GM06990 (cell line): ENCODE data around the gene OMA1.

Experiments used
- DNase-seq: peaks from one replicate; pipeline ENCODE4 v3.0.0-alpha.2; 2011; ENCODE audit not compliant: insufficient read length; ENCODE audit errors: extremely low read depth
- H3K27me3 ChIP-seq: replicated peaks from 2 replicates; pipeline ENCODE4 v1.6.0; 2011; ENCODE audit warnings: low read length; ENCODE audit not compliant: control insufficient read depth, insufficient read depth
- H3K36me3 ChIP-seq: 2 replicates; pipeline ENCODE4 v1.5.1; 2011; ENCODE audit warnings: low read length; ENCODE audit not compliant: control insufficient read depth, insufficient read depth
- H3K4me3 ChIP-seq: replicated peaks from 2 replicates; pipeline ENCODE4 v1.5.1; 2011; ENCODE audit warnings: low read depth, mild to moderate bottlenecking, control low read depth, low read length
- TF ChIP-seq, protein P1 (sequence below): IDR thresholded peaks from 2 replicates; pipeline ENCODE4 v1.5.1; 2011; ENCODE audit warnings: low read length, control low read depth, mild to moderate bottlenecking, inconsistent platforms; ENCODE audit not compliant: insufficient read depth, poor library complexity, severe bottlenecking

Gene OMA1

GRCh38 chr1:58436615-58437297 lies 109.8 kb downstream of the OMA1 start:
- TF ChIP-seq, protein P1, sequence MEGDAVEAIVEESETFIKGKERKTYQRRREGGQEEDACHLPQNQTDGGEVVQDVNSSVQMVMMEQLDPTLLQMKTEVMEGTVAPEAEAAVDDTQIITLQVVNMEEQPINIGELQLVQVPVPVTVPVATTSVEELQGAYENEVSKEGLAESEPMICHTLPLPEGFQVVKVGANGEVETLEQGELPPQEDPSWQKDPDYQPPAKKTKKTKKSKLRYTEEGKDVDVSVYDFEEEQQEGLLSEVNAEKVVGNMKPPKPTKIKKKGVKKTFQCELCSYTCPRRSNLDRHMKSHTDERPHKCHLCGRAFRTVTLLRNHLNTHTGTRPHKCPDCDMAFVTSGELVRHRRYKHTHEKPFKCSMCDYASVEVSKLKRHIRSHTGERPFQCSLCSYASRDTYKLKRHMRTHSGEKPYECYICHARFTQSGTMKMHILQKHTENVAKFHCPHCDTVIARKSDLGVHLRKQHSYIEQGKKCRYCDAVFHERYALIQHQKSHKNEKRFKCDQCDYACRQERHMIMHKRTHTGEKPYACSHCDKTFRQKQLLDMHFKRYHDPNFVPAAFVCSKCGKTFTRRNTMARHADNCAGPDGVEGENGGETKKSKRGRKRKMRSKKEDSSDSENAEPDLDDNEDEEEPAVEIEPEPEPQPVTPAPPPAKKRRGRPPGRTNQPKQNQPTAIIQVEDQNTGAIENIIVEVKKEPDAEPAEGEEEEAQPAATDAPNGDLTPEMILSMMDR = no peak
- Histone ChIP-seq H3K4me3 (no peak overlapping the region), H3K27me3 (no peaks in the 10 kb centered on the region), H3K36me3 (no peaks in the 10 kb centered on the region)
- DNase-seq = no peak

DNA sequence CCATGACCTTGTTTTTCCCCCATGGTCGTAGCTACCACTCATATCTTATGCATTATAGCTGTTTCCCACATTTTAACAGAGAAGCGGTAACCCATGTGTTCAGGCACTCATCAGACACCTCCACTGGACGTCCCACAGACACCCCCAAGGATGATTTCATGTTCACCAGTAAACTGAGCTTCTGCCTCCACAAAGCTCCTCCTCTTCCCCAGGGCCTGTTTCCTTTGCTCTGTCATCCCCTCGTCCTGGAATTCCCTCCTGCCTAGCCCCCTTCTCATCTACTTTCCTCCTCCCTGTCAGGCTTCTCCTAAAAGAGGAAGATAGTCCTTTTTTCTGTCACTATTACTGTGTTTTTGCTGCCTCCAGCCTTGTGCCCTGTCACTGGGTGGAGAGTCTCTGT lies 111.2 kb downstream of the OMA1 start:
- DNase-seq = no peak
- Histone ChIP-seq H3K27me3 (no peaks in the 10 kb centered on the region), H3K36me3 (no peaks in the 10 kb centered on the region), H3K4me3 (no peak overlapping the region)
- TF ChIP-seq, protein P1 = no peak

DNA sequence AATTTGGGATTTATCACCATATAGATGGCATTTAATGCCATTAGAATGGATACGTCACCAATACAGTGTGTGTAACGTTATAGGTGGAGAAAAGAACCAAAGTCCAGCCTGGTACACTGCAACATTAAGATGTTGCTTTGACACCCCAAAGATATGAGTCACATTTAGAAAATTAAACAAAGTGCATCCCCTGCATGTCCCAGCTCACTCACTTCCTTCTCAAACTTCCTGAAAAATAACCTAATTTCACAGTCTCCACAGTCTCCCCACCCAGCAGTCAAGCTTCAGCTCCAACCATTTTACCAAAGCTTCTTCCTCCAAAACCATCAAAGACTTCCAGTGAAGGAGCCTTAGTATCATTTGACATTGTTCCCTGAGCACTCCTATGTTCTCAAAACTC lies 111.9 kb downstream of the OMA1 start:
- H3K27me3 ChIP-seq = no peaks in the 10 kb centered on the region
- H3K36me3 ChIP-seq = no peaks in the 10 kb centered on the region
- H3K4me3 ChIP-seq = no peak overlapping the region
- DNase-seq = no peak
- TF ChIP-seq, protein P1 = no peak

DNA sequence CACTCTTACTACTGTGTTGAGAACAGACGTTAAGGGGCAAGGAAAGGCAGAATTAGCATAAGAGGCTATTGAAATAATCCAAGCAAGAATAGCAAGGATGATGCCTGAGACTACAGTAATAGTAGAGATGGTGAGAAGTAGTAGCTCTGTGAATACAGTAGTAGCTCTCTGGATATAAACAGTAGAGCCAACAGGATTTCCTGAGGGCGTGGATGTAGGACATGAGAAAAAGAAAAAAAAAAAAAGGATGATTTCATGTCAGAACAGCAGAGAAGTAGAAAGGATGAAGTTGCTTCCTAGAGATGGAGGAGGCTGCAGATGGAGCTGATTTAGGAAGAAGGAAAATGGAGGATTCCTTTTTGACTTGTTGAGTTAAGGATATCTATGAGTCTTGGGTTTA lies 112.3 kb downstream of the OMA1 start:
- no peaks in the 10 kb centered on the region for H3K27me3 ChIP-seq
- no peak overlapping the region for H3K4me3 ChIP-seq
- H3K36me3 ChIP-seq = no peaks in the 10 kb centered on the region
- TF ChIP-seq, protein P1 = no peak
- DNase-seq = no peak

- H3K4me3 ChIP-seq = no peak overlapping the region
- no peak for DNase-seq
- TF ChIP-seq, protein P1 = no peak
- H3K36me3 ChIP-seq = no peaks in the 10 kb centered on the region
- H3K27me3 ChIP-seq = no peaks in the 10 kb centered on the region
These were observed 113.5 kb downstream of the OMA1 start for GRCh38 chr1:58432851-58433668.
